Embryonic facial prominence (tissue), 1 donor: Measurements from ENCODE around the gene C22orf42.
"Not testable (repeated sequence)": the region's sequence is repeated elsewhere in the genome, so short reads cannot be mapped to it uniquely, and the experiment has no call there.

Experiments used
- DNase-seq: peaks from one replicate; pipeline ENCODE4 v3.0.0-alpha.2; 2016; ENCODE audit errors: extremely low spot score

The C22orf42 gene, protein sequence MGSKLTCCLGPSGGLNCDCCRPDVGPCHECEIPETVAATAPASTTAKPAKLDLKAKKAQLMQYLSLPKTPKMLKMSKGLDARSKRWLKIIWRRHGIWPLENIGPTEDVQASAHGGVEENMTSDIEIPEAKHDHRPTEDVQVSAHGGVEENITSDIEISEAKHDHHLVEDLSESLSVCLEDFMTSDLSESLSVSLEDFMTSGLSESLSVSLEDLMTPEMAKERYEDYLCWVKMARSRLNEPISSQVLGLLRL

DNA sequence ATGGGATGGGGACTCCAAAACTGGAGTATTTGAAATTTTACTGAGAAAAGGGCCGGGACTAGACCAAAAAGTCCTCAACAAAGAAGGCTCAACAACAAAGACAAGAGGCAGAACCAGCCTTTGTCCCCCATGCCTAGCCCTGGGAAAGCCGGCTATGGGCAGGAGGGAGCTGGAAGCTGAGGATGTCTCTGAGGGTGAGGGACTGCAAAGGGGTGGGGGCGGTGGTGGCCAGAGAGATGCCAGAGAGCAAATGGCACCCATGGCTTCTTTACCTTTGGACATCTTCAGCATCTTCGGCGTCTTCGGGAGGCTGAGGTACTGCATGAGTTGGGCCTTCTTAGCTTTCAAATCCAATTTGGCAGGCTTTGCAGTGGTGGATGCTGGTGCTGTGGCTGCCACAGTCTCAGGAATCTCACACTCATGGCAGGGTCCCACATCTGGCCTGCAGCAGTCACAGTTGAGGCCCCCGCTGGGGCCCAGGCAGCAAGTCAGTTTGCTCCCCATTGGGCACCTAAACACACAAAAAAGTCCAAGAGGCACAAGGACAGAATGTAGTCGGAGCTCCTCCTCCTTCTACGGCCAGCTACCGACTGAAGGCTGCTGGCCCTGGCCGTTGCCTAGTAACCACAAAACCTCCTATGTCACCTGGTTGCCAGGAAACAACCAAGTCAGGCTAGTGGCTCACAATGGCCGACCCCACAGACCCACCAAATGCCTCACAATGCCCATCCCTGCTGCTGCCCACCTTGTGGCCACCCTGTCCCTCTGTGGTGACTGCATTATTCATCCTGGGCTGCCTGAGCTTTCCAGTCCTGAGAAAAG, at the start of gene C22orf42:
Gene C22orf42, minus strand, starts transcription at position 592 of the 822 bp plus-strand sequence. Its CDS starts 88 bp downstream, at position 504.
- DNase-seq = no peak

- DNase-seq = no peak
Measured at GRCh38 chr22:32208681-32209080, 49.6 kb upstream of the C22orf42 start.

- no peak for DNase-seq
Measured at GRCh38 chr22:32207971-32208480, 48.9 kb upstream of the C22orf42 start.

DNA sequence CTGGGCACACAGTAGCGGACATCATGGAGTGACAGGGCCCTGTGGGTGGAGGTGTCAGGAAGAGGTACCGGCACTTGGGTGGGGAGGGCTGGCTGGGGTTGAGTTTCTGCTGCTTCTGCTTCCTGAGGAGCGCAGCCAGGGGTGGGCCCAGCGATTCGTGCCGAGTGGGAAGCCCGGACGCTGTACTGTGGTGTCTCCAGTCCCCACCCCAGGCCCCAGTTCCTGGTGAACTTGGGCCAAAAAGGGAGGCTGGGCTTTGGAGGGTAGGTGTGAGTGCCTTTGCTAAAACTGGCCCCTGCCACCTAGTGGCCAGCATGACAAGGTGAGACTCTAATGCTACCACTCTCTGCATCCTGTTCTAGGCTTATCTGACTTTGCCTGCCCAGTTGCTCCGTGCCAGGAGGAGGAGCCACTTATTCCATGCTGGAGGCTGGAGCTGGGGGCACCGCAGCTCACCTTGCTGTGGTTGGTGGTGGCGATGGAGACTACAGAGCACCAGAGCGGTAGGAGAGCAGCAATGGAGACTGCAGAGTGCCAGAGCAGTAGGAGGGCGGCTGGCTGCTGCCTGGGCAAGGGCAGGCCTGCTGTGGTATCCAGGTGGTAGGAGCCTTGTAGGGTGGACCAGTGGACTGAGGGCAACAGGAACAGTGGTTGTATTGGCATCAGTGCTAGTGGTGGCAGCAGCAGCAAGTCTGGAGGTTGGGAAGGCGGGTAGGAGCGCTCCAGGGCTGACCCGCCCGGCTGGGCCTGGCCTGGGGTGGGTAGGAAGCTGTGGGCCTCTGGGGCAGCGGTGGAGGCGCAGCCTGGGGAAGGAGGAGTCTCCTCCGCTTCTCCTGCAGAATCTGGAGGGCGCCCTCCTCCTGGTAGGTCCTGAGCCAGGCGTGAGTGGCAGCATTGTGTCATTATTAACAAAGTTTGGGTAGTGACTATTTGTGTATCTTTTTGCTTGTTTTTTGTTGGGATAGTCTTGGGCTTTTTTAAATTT, 48.0 kb upstream of the C22orf42 start:
- DNase-seq = no peak

GRCh38 chr22:32205974-32206773, 47.1 kb upstream of the C22orf42 start:
- DNase-seq = no peak

DNA sequence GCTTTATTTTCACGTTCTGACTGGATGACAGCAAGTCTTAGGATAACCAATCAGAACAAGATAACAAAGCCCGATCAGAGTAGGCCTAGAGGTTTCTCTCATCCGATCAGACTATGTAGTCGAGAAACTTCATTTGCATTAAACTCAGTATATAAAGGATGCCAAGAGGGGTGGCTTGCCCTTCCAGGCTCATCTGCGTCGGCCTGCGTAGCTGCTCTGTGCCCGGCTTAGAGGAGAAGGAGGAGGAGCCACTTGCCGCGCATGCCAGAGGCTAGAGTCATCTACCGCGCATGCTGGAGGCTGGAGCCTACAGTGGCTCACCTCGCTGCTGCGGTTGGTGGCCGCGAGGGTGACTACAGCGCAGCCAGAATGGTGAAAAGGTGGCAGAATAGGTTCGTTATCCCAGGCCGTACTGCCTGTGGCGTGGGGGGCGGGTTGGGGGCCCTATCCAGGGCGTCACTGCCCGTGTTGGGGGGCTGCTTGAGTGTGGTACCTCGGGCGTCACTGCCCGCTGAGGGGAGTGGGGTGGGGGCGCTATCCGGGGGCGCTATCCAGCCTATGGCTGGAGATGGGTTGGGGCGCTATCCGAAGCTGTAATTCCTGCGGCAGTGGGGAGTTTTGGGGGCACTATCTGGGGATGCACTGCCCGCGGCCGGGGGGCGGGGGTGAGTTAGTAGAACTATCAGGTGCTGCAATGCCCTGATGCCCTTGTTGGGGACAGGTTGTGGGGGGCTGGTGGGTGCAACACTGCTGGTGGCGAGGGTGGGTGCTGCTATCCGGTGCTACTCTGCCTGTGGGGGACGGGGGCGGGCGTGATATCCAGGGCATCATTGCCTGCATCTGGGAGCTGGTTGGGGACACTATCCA, 46.0 kb upstream of the C22orf42 start, which contains the start of gene RFPL2:
Gene RFPL2, minus strand, starts transcription at position 218 of the 867 bp plus-strand sequence. CDS start 2,622 bp downstream, outside the sequence.
- DNase-seq = no peak

DNA sequence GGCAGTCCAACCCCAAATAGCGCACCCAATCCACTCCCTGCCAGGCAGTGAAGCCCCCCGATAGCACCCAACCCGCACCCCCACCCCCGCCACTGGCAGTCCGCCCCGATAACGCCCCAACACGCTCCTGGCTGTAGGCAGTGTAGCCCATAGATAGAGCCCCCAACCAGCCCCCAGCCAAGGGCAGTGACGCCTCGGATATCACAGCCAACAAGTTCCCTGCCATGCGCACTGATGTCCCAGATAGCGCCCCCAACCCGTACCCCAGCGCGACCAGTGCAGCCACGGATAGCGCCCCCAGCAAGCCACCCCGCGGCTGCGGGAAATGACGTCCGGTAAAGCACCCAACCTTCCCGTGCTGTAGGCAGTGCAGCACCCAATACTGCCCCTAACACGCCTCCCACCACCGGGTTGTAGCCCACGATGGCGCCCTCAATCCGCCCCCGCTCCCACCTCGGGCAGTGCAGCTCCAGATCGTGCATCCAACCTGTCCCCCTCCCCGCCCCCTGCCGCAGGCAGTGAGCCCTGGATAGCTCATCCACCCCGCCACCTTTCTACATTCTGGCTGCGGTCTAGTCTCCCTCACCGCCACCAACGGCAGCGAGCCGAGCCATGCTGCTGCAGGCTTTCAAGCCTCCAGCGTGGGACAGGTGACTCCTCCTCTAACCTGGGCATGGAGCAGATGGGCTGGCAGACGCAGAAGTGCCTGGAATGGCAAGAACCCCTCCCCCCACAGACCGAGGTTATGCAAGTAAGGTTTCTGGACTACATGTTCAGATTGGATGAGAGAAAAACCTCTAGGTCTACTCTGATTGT, 45.1 kb upstream of the C22orf42 start:
- no peak for DNase-seq

- DNase-seq = no peak
Measured at GRCh38 chr22:32203181-32204039, 44.3 kb upstream of the C22orf42 start.

DNA sequence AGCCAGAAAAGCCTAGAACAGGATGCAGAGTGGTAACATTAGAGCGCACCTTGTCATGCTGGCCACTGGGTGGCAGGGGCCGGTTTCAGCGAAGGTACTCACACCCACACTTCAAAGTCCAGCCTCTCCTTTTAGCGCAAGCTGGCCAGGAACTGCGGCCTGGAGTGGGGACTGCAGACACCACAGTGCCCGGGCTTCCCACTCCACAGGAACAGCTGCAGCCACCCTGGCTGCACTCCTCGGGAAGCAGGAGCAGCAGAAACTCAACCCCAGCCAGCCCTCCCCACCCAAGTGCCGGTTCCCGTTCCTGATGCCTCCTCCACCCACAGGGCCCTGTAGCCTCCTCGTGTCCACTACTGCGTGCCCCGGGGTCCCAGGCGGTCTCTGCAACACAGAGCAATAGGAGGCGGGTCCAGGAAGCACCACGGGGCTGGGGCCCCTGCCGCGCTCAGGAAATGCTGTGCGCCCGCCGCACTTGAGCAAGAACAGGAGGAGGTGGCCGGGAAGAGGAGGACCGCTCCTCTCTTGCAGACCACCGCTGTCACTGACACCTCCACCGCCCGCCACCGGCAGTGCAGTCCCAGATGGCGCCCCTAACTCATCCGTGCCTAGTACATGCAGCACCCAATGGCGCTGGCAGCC, 43.6 kb upstream of the C22orf42 start:
- no peak for DNase-seq

DNA sequence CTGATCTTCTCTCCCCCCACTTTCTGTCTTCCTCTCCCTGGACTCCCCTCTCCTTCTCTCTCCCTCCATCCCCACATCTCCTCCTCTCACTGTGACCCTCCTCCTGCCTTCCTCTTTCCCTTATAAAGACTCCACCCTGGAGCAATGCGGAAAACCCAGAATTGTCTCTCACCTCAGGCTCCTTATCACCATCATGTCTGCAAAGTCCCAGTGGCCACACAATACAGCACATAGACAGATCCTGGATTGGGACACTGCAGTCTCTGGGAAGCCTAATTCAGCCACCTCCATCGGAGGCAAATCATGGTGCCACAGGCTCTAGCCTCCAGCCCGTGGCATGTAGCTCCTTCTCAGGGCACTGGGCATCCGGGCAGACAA, 43.0 kb upstream of the C22orf42 start:
- DNase-seq = no peak

- DNase-seq = no peak
Measured at GRCh38 chr22:32200752-32201151, 41.6 kb upstream of the C22orf42 start.

GRCh38 chr22:32199961-32200360, 40.9 kb upstream of the C22orf42 start:
- DNase-seq = no peak

DNA sequence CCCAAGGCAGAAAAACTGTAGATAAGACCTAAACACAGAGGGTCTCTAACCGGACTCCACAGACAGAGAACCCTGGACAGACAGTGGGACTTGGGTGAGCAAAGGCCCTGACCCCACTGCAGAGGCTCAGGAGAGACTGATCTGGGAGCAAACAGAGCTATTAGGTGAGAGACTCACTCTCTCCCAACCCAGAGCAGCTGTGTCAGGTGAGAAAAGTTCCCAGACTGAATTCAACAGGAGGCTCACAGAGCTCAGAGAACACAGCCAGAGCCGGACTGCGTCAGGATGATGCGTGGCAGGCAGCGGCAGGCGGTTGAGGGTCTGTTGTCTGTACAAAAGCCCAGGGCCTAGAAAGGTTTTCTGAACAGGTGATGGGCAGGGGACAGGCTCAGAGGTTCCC, 40.2 kb upstream of the C22orf42 start:
- no peak for DNase-seq

DNA sequence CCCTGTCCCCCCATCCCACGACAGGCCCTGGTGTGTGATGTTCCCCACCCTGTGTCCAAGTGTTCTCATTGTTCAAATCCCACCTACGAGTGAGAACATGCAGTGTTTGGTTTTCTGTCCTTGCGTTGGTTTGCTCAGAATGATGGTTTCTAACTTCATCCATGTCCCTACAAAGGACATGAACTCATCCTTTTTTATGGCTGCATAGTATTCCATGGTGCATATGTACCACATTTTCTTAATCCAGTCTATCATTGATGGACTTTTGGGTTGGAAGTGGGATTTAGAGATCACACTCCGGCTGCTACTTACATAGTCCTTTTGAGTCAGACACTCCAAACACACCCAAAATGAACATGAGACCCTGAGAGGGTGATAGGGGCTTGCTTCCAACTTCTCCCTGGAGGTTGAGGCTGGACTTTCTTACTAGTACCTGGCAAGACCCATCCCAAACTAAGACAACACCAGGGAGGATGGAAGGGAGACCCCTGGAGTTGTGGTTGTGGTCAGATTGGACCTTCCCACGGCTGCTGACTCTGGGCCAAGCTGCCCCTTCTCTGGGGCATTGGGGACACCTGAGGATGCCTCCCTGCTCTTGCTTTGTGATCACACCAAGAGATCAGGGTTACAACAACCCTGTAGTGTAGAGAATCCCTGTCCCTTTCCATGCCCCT, 38.6 kb upstream of the C22orf42 start:
- DNase-seq = not testable (repeated sequence)

GRCh38 chr22:32195900-32196299, 36.8 kb upstream of the C22orf42 start:
- DNase-seq = not testable (repeated sequence)

GRCh38 chr22:32193346-32193745, 34.2 kb upstream of the C22orf42 start:
- DNase-seq = not testable (repeated sequence)

- DNase-seq = not testable (repeated sequence)
Measured at GRCh38 chr22:32191021-32191420, 31.9 kb upstream of the C22orf42 start.
